ENCODE measurements around the gene GTF2IRD1. TPM values are rescaled to one million over a fixed set of nuclear protein-coding genes. Genes with fewer than 3 reads are reported as not detected.
"Not testable (repeated sequence)": the region's sequence is repeated elsewhere in the genome, so short reads cannot be mapped to it uniquely, and the experiment has no call there.

GTF2IRD1 gene
- total RNA-seq, 1 donor from 2014 or later: 0.67 TPM

DNA sequence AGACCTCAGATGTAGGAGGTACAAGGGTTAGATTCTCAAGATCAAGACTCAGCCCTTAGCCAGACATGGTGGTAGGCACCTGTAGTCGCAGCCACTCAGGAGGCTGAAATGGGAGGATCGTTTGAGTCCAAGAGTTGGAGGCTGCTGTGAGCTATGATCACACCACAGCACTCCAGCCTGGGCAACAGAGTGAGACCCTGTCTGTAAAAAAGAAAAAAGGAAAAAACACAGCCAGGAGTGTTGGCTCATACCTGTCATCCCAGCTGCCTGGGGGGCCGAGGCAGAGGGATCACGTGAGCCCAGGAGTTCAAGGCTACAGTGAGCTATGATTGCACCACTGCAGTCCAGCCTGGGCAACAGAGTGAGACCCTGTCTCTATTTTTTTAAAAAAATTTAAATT, 69.3 kb downstream of the GTF2IRD1 start:
- intact Hi-C loops (cut with micrococcal nuclease): no loop called here
- no peaks in the 10 kb centered on the region for H3K4me1 Mint-ChIP-seq
- no peak overlapping the region for H3K27ac Mint-ChIP-seq
- peaks cover 1% of the 10 kb centered on the region for H3K9me3 Mint-ChIP-seq
- TF ChIP-seq, protein P1, sequence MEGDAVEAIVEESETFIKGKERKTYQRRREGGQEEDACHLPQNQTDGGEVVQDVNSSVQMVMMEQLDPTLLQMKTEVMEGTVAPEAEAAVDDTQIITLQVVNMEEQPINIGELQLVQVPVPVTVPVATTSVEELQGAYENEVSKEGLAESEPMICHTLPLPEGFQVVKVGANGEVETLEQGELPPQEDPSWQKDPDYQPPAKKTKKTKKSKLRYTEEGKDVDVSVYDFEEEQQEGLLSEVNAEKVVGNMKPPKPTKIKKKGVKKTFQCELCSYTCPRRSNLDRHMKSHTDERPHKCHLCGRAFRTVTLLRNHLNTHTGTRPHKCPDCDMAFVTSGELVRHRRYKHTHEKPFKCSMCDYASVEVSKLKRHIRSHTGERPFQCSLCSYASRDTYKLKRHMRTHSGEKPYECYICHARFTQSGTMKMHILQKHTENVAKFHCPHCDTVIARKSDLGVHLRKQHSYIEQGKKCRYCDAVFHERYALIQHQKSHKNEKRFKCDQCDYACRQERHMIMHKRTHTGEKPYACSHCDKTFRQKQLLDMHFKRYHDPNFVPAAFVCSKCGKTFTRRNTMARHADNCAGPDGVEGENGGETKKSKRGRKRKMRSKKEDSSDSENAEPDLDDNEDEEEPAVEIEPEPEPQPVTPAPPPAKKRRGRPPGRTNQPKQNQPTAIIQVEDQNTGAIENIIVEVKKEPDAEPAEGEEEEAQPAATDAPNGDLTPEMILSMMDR (IDR thresholded peaks at IDR 0.05): no peak
- ATAC-seq (ENCODE audit: low read depth) (no peak), DNase-seq (no peak)
- peaks cover 2% of the 10 kb centered on the region for H3K36me3 Mint-ChIP-seq (ENCODE audit: low read depth)
- no peak overlapping the region for H3K4me3 Mint-ChIP-seq
- CTCF ChIA-PET: no interaction called here
- no peaks in the 10 kb centered on the region for H3K27me3 Mint-ChIP-seq
- POLR2A ChIA-PET: no interaction called here

DNA sequence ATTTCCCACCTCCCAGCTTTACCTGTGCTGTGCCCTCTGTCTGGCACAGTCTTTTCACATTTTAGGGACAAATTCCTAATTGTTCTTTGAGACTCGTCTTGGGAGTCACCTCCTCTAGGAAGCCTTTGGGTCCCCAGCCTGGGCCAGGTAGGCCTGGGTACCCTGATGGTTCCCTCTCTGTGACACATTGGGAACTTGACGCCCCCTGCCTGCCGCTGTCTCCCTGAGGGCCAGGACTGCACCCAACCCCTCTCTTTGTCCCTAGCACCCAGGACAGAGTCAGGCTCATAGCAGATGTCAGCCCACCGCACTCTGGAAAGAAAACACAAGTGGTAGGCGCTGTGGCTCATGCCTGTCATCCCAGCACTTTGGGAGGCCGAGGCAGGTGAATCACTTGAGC, 71.4 kb downstream of the GTF2IRD1 start:
- no peak for DNase-seq
- CTCF ChIA-PET: no interaction called here
- H3K36me3 Mint-ChIP-seq (ENCODE audit: low read depth): peaks cover 2% of the 10 kb centered on the region
- H3K4me1 Mint-ChIP-seq: no peaks in the 10 kb centered on the region
- no peak overlapping the region for H3K4me3 Mint-ChIP-seq
- no peaks in the 10 kb centered on the region for H3K27me3 Mint-ChIP-seq
- no peak overlapping the region for H3K27ac Mint-ChIP-seq
- POLR2A ChIA-PET: no interaction called here
- intact Hi-C loops (cut with micrococcal nuclease): no loop called here
- no peak for ATAC-seq (ENCODE audit: low read depth)
- TF ChIP-seq, protein P1 (IDR thresholded peaks at IDR 0.05): no peak
- no peaks in the 10 kb centered on the region for H3K9me3 Mint-ChIP-seq

DNA sequence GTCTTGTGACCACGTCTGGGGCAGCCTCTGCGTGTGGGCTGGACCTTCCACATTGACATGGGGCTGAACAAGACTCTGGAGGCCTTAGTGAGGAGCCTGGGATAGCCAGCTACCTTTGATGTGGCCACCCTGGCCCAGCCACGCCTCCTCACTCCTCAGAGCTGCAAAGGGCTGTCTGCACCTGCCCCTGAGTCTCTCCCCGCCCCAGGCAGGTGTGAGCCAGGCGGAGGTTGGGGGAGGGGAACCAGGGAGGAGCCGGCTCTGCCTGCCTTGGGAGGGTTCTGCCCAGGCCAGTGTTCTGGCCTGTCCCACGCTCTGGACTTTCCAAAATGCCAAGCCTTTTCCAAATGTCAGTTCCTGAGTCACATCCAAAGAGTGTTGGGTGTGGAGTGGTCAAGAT, 72.2 kb downstream of the GTF2IRD1 start:
- peaks cover 2% of the 10 kb centered on the region for H3K36me3 Mint-ChIP-seq (ENCODE audit: low read depth)
- no peaks in the 10 kb centered on the region for H3K27me3 Mint-ChIP-seq
- no peaks in the 10 kb centered on the region for H3K4me1 Mint-ChIP-seq
- no peaks in the 10 kb centered on the region for H3K9me3 Mint-ChIP-seq
- ChIA-PET POLR2A (no interaction called here), CTCF (no interaction called here)
- no peak overlapping the region for H3K27ac Mint-ChIP-seq
- DNase-seq: no peak
- TF ChIP-seq, protein P1 (IDR thresholded peaks at IDR 0.05): no peak
- intact Hi-C loops (cut with micrococcal nuclease): no loop called here
- no peak for ATAC-seq (ENCODE audit: low read depth)
- H3K4me3 Mint-ChIP-seq: no peak overlapping the region

- ATAC-seq (ENCODE audit: low read depth) (no peak), DNase-seq (no peak)
- Mint-ChIP-seq H3K9me3 (no peaks in the 10 kb centered on the region), H3K27ac (no peak overlapping the region), H3K27me3 (no peaks in the 10 kb centered on the region), H3K36me3 (ENCODE audit: low read depth) (no peaks in the 10 kb centered on the region), H3K4me3 (no peak overlapping the region), H3K4me1 (no peaks in the 10 kb centered on the region)
- ChIA-PET CTCF (no interaction called here), POLR2A (no interaction called here)
- TF ChIP-seq, protein P1 (IDR thresholded peaks at IDR 0.05): no peak
- intact Hi-C loops (cut with micrococcal nuclease): no loop called here
These were observed 73.1 kb downstream of the GTF2IRD1 start for GRCh38 chr7:74526780-74527179.

DNA sequence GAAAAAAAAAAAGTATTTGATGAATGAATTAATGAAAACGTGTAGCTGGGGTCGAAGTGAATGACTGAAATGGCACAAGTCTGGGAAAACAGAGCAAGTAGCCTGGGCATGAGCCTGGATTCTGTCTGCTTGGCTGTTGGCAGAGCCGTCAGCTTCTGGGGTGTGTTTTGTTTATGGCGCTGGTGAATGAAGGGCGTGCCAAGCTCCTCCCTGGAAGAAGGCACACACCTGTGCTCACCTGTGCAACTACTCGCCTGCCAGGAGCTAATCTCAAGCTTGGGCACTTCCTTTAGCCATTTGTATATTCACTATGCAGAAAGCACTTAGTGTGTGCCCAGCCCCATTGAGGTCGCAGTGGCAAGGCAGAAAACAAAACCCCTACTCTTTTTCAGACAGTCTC, 74.1 kb downstream of the GTF2IRD1 start:
- Mint-ChIP-seq H3K4me3 (no peak overlapping the region), H3K27ac (no peak overlapping the region), H3K9me3 (no peaks in the 10 kb centered on the region), H3K4me1 (no peaks in the 10 kb centered on the region), H3K36me3 (ENCODE audit: low read depth) (no peaks in the 10 kb centered on the region), H3K27me3 (no peaks in the 10 kb centered on the region)
- TF ChIP-seq, protein P1 (IDR thresholded peaks at IDR 0.05): no peak
- intact Hi-C loops (cut with micrococcal nuclease): no loop called here
- CTCF ChIA-PET: no interaction called here
- POLR2A ChIA-PET: no interaction called here
- DNase-seq: no peak
- no peak for ATAC-seq (ENCODE audit: low read depth)

GRCh38 chr7:74528773-74529172, 75.1 kb downstream of the GTF2IRD1 start:
- H3K9me3 Mint-ChIP-seq; CTCF ChIA-PET; H3K4me3 Mint-ChIP-seq; intact Hi-C loops (cut with micrococcal nuclease); DNase-seq; H3K27ac Mint-ChIP-seq; H3K4me1 Mint-ChIP-seq; H3K27me3 Mint-ChIP-seq; POLR2A ChIA-PET; H3K36me3 Mint-ChIP-seq (ENCODE audit: low read depth); ATAC-seq (ENCODE audit: low read depth): not testable (repeated sequence)
